Vagina (tissue), 2 donors: ENCODE results near the gene HEBP2. TPM values are rescaled to one million over a fixed set of nuclear protein-coding genes. Genes with fewer than 3 reads are reported as not detected.

Source experiments
- DNase-seq, 2 donors: peaks; one replicate each; pipeline ENCODE4 v3.0.0-alpha.2; 2017; ENCODE audit errors: extremely low spot score in 2 of 2
- H3K27ac ChIP-seq: fragments of 200-600 bp; sonication (generic); one replicate; pipeline ENCODE4 v1.5.1; 2019
- H3K27me3 ChIP-seq: fragments of 200-600 bp; sonication (generic); one replicate; pipeline ENCODE4 v1.5.1; 2019
- H3K36me3 ChIP-seq, 2 donors: fragments of 200-600 bp; sonication (generic); one replicate each; pipeline ENCODE4 v1.5.1; 2017 to 2019
- H3K4me1 ChIP-seq: fragments of 200-600 bp; sonication (generic); one replicate; pipeline ENCODE4 v1.5.1; 2019
- H3K4me3 ChIP-seq, 2 donors: fragments of 200-600 bp; sonication (generic); 1 replicate in 1 of 2; 2 replicates in 1 of 2; pipeline ENCODE4 v1.5.1; 2016 to 2019
- H3K9me3 ChIP-seq: fragments of 200-600 bp; sonication (generic); one replicate; pipeline ENCODE4 v1.5.1; 2019
- CTCF ChIP-seq, 3 experiments: fragments of 450-650 bp in 2 of 3; fragments of 200-600 bp in 1 of 3; sonication (generic) in 1 of 3; IDR thresholded peaks; one replicate each; pipeline ENCODE4 v1.5.1; 2017 to 2019; ENCODE audit warnings: antibody characterized with exemption in 3 of 3, mild to moderate bottlenecking in 2 of 3, moderate library complexity in 2 of 3
- POLR2A ChIP-seq, 2 donors: fragments of 450-650 bp; IDR thresholded peaks; one replicate each; pipeline ENCODE4 v1.6.1; 2017; ENCODE audit warnings: antibody characterized with exemption in 2 of 2, mild to moderate bottlenecking in 2 of 2, moderate library complexity in 2 of 2
- POLR2AphosphoS5 ChIP-seq, 2 donors: sonication (generic); formaldehyde crosslinking; IDR thresholded peaks; one replicate each; pipeline ENCODE4 v1.9.0; 2017; ENCODE audit warnings: antibody characterized with exemption in 2 of 2, mild to moderate bottlenecking in 2 of 2, low read depth in 1 of 2; ENCODE audit not compliant: insufficient read depth in 1 of 2
- intact Hi-C: fragments of 100-400 bp; cut with DNase I; formaldehyde crosslinking; loops from one replicate; pipeline ENCODE4 v1.15.1; 2023
- total RNA-seq: library from RNA; depleted of rRNA; stranded (reverse); fragments of >200 nt; gene quantifications from one replicate; pipeline ENCODE4 v1.2.3, GENCODE V29; 2016

The HEBP2 gene
- total RNA-seq, 1 donor from 2014 or later: 62.4 TPM

- Histone ChIP-seq H3K27ac (no peak overlapping the region), H3K4me3 (no peak overlapping the region), H3K9me3 (no peaks in the 10 kb centered on the region), H3K36me3 (no peaks in the 10 kb centered on the region), H3K4me1 (no peaks in the 10 kb centered on the region), H3K27me3 (no peaks in the 10 kb centered on the region)
- intact Hi-C loops: no loop called here
- TF ChIP-seq POLR2A (IDR thresholded peaks at IDR 0.05) (no peak), POLR2AphosphoS5 (IDR thresholded peaks at IDR 0.05; ENCODE audit: insufficient read depth in 1 of 2, low read depth in 1 of 2) (no peak), CTCF (IDR thresholded peaks at IDR 0.05) (no peak)
- no peak for DNase-seq
Observed at GRCh38 chr6:138397128-138398122, 6.6 kb upstream of the HEBP2 start.

GRCh38 chr6:138400326-138400725 is 3.7 kb upstream of the HEBP2 start:
- Histone ChIP-seq H3K9me3 (no peaks in the 10 kb centered on the region), H3K36me3 (no peaks in the 10 kb centered on the region), H3K4me3 (no peak overlapping the region), H3K27ac (no peak overlapping the region), H3K27me3 (no peaks in the 10 kb centered on the region), H3K4me1 (peaks cover 13% of the 10 kb centered on the region)
- no peak for TF ChIP-seq CTCF (IDR thresholded peaks at IDR 0.05)
- DNase-seq: no peak
- intact Hi-C loops: no loop called here

GRCh38 chr6:138401960-138402837 is 1.8 kb upstream of the HEBP2 start:
- TF ChIP-seq POLR2AphosphoS5 (IDR thresholded peaks at IDR 0.05; ENCODE audit: insufficient read depth in 1 of 2, low read depth in 1 of 2): no peak
- no peak for TF ChIP-seq CTCF (IDR thresholded peaks at IDR 0.05)
- TF ChIP-seq POLR2A (IDR thresholded peaks at IDR 0.05): no peak
- Histone ChIP-seq H3K4me3 (no peak overlapping the region), H3K4me1 (peaks cover 24% of the 10 kb centered on the region), H3K27ac (no peak overlapping the region), H3K27me3 (no peaks in the 10 kb centered on the region), H3K36me3 (peaks cover 0 to 10% of the 10 kb centered on the region in 2 donors), H3K9me3 (no peaks in the 10 kb centered on the region)
- intact Hi-C loops: no loop called here
- no peak for DNase-seq

- intact Hi-C loops: no loop called here
- H3K36me3 ChIP-seq: peaks cover 0 to 17% of the 10 kb centered on the region in 2 donors
- no peaks in the 10 kb centered on the region for H3K27me3 ChIP-seq
- H3K4me1 ChIP-seq: peaks cover 30% of the 10 kb centered on the region
- TF ChIP-seq POLR2A (IDR thresholded peaks at IDR 0.05) (no peak), CTCF (IDR thresholded peaks at IDR 0.05) (no peak), POLR2AphosphoS5 (IDR thresholded peaks at IDR 0.05; ENCODE audit: insufficient read depth in 1 of 2, low read depth in 1 of 2) (no peak)
- DNase-seq: no peak
- H3K9me3 ChIP-seq: no peaks in the 10 kb centered on the region
- H3K4me3 ChIP-seq: peak overlapping the region; percentile 72 to 74
- H3K27ac ChIP-seq: peak overlapping the region; percentile 96
Observed at GRCh38 chr6:138402838-138403187, 1.2 kb upstream of the HEBP2 start.
